HEK293 (cell line): ENCODE measurements around the gene FTH1.

Experiments used
- BCL11A ChIP-seq: fragments of 450-650 bp; formaldehyde crosslinking; IDR thresholded peaks from 2 replicates; pipeline ENCODE4 v1.5.1; 2016; ENCODE audit warnings: low read depth, missing biosample characterization, missing genetic modification characterization
- YY1 ChIP-seq: fragments of 450-650 bp; formaldehyde crosslinking; IDR thresholded peaks from 2 replicates; pipeline ENCODE4 v1.5.1; 2018; ENCODE audit warnings: missing biosample characterization, missing genetic modification characterization
- ZNF391 ChIP-seq: fragments of 450-650 bp; formaldehyde crosslinking; IDR thresholded peaks from 2 replicates; pipeline ENCODE4 v1.5.1; 2016; ENCODE audit warnings: low read depth, missing biosample characterization, missing genetic modification characterization, borderline replicate concordance
- ZNF510 ChIP-seq: fragments of 450-650 bp; formaldehyde crosslinking; IDR thresholded peaks from 2 replicates; pipeline ENCODE4 v1.5.1; 2018; ENCODE audit warnings: mild to moderate bottlenecking, missing genetic modification characterization, missing biosample characterization; ENCODE audit not compliant: insufficient replicate concordance
- ZNF555 ChIP-seq: fragments of 450-650 bp; formaldehyde crosslinking; conservative IDR thresholded peaks from 2 replicates; pipeline ENCODE4 v1.5.1; 2017; ENCODE audit warnings: missing biosample characterization, mild to moderate bottlenecking, missing genetic modification characterization, inconsistent platforms
- ZNF701 ChIP-seq: fragments of 450-650 bp; formaldehyde crosslinking; IDR thresholded peaks from 2 replicates; pipeline ENCODE4 v1.5.1; 2016; ENCODE audit warnings: missing biosample characterization, missing genetic modification characterization
- ZNF76 ChIP-seq: fragments of 450-650 bp; formaldehyde crosslinking; IDR thresholded peaks from 2 replicates; pipeline ENCODE4; 2016; ENCODE audit warnings: low read depth, missing biosample characterization, missing genetic modification characterization, borderline replicate concordance
- TF ChIP-seq, protein P1 (sequence below): fragments of 450-650 bp; formaldehyde crosslinking; optimal IDR thresholded peaks from 2 replicates; pipeline ENCODE3; 2016; ENCODE audit warnings: missing biosample characterization, mild to moderate bottlenecking, missing genetic modification characterization
- TF ChIP-seq, protein P2 (sequence below): fragments of 450-650 bp; formaldehyde crosslinking; IDR thresholded peaks from 2 replicates; pipeline ENCODE4 v1.5.1; 2016; ENCODE audit warnings: missing biosample characterization, missing genetic modification characterization
- TF ChIP-seq, protein P3 (sequence below): fragments of 450-650 bp; formaldehyde crosslinking; IDR thresholded peaks from 2 replicates; pipeline ENCODE4 v1.5.1; 2016; ENCODE audit warnings: missing biosample characterization, missing genetic modification characterization, low read depth

DNA sequence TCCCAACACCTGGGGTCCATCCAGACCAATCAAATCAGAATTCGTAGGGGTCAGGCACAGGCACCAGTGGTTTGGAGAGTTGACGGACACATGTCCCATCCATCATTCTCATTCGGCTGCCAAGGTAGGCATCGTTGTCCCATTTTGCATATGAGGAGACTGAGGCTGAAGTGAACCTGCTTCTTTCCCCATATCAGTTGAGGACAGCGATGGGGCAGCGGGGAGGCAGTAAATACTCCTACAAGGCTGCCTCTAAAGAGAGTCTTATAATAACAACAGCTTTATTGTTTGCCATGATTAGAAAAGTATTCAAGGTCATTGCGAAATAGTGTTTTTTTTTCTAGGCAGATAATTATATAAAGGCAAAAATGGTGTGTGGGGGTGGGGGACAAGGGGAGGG lies 18.9 kb downstream of the FTH1 start:
- TF ChIP-seq, protein P1, sequence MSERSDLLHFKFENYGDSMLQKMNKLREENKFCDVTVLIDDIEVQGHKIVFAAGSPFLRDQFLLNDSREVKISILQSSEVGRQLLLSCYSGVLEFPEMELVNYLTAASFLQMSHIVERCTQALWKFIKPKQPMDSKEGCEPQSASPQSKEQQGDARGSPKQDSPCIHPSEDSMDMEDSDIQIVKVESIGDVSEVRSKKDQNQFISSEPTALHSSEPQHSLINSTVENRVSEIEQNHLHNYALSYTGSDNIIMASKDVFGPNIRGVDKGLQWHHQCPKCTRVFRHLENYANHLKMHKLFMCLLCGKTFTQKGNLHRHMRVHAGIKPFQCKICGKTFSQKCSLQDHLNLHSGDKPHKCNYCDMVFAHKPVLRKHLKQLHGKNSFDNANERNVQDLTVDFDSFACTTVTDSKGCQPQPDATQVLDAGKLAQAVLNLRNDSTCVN: no peak
- TF ChIP-seq, protein P2, sequence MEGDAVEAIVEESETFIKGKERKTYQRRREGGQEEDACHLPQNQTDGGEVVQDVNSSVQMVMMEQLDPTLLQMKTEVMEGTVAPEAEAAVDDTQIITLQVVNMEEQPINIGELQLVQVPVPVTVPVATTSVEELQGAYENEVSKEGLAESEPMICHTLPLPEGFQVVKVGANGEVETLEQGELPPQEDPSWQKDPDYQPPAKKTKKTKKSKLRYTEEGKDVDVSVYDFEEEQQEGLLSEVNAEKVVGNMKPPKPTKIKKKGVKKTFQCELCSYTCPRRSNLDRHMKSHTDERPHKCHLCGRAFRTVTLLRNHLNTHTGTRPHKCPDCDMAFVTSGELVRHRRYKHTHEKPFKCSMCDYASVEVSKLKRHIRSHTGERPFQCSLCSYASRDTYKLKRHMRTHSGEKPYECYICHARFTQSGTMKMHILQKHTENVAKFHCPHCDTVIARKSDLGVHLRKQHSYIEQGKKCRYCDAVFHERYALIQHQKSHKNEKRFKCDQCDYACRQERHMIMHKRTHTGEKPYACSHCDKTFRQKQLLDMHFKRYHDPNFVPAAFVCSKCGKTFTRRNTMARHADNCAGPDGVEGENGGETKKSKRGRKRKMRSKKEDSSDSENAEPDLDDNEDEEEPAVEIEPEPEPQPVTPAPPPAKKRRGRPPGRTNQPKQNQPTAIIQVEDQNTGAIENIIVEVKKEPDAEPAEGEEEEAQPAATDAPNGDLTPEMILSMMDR (tag by site-specific recombination): no peak
- TF ChIP-seq ZNF701 (no peak), ZNF510 (tag by site-specific recombination) (no peak), YY1 (tag by site-specific recombination) (no peak), ZNF391 (tag by site-specific recombination) (no peak), ZNF76 (tag by site-specific recombination) (no peak), ZNF555 (tag by site-specific recombination) (no peak), BCL11A (tag by site-specific recombination) (no peak)
- TF ChIP-seq, protein P3, sequence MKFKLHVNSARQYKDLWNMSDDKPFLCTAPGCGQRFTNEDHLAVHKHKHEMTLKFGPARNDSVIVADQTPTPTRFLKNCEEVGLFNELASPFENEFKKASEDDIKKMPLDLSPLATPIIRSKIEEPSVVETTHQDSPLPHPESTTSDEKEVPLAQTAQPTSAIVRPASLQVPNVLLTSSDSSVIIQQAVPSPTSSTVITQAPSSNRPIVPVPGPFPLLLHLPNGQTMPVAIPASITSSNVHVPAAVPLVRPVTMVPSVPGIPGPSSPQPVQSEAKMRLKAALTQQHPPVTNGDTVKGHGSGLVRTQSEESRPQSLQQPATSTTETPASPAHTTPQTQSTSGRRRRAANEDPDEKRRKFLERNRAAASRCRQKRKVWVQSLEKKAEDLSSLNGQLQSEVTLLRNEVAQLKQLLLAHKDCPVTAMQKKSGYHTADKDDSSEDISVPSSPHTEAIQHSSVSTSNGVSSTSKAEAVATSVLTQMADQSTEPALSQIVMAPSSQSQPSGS: no peak
